NCI-H187 treated with DMSO at 0.1 percent for 48 hours (cell line): ENCODE results near the gene CD34.
"Not testable (repeated sequence)": the region's sequence is repeated elsewhere in the genome, so short reads cannot be mapped to it uniquely, and the experiment has no call there.

Experiments
- DNase-seq: peaks from one replicate; lab custom pipeline; 2025; lab: John Stamatoyannopoulos, UW

The CD34 gene

DNA sequence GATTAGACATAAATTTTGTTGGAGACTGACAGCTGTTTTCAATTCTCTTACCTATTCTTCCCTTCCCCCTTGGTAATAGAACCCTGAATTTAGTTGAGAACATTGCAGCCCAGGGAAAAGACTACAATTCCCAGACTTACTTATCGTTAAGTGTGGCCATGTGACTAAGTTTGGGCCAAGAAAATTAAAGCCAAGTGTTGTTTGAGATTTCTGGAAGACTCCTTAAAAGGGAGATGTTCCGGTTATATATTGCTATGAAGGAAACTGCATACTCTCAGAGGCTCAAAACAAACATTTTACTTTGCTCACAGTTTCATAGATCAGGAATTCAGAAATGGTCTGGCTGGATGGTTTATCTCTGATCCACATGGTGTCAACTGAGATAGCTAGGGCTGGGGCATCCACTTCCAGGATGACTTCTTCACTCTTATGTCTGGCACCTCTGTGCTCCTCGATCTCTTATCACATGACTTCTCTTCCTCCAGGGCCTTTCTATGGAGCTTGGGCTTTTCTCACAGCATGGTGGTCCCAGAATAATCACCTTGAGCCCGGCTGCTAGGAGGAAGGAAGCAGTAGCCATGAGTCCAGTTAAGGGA is 22.4 kb upstream of the CD34 start:
- DNase-seq = no peak

DNA sequence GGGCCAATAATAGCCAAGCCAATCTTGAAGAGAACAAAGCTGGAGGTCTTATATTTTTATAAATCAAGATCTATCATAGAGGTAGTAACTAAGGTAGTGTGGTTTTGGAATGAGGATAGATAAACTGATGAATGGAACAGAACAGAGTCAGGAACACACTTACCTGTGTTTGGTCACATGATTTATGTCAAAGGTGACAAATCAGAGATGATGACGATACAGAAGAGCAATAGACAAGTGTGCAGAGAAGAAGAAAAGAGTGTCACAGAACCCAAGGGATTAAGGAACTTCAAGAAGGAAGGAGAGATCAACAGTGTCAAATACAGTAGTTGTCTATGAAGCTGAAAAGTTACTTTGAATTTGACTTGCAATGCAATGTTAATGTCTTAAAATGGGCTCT is 16.1 kb upstream of the CD34 start:
- DNase-seq = no peak

DNA sequence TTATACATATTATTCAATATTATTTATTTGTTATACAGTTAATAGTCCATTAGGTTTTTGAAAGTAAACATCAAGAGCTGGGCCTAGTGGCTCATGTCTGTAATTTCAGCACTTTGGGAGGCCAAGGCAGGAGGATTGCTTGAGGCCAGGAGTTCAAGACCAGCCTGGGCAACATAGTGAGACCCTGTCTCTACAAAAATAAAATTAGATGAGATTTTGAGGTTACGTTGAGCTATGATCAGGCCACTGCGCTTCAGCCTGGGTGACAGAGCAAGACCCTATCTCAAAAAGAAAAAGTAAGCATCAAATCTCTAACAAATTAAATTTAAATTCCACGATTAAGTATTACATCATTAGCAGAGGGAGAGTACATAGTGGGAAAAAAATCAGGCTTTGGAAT is 15.0 kb upstream of the CD34 start:
- not testable (repeated sequence) for DNase-seq

DNA sequence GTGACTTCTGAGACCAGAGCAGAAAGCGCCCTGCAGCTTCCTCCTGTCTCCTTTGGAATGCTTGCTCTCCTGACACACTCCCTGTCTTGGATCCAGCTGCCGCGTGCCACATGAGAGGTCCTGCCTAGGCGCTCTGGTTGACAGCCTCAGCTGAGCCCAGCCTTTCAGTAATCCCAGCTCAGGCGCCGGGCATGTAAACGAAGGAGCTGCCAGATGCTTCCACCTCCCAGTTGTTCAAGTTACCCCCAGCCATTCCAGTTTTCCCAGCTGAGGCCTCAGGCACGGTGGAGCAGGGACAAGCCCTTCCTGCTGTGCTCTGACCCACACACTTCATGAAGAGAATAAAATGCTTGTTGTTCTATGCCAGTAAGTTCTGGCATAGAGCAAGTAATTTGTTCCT is 14.3 kb upstream of the CD34 start:
- DNase-seq = no peak

DNA sequence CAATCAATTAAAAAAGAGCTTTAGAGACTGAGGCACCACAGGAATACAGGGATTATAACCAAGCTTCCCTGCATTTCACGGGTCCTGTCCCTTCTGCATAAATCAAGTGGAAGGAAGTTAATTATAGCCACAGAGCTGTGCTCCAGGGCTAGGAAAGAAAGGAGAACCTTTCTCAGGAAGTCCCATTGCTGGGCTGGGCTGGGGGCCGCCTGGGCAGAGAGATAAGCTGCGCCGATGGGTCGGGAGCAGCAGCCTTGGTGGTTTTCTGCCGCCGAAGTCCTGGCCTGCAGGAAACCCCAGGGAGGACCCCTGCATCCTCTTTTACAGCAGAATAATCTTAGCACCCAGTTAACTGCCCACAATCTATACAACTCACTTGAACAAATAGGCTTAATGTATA is 12.6 kb upstream of the CD34 start:
- DNase-seq = no peak

DNA sequence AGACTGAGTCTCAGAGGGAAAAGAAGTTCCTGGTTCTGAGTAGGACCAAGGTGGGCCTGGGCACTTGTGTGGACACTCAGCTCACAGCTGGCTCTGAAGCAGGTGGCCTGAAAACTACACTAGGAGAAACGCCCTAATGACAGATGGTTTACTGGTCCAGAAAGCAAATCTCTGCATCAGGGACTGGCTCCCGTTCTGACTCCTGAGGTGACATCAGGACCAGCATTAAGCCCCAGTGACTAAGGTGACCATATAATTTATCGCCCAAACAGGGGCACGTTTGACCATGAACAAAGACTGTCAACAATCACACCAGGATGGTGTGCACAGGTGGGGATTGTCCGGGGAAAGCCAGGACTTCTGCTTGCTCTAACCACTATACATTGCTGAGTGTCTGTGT is 12.2 kb upstream of the CD34 start:
- DNase-seq = no peak

DNA sequence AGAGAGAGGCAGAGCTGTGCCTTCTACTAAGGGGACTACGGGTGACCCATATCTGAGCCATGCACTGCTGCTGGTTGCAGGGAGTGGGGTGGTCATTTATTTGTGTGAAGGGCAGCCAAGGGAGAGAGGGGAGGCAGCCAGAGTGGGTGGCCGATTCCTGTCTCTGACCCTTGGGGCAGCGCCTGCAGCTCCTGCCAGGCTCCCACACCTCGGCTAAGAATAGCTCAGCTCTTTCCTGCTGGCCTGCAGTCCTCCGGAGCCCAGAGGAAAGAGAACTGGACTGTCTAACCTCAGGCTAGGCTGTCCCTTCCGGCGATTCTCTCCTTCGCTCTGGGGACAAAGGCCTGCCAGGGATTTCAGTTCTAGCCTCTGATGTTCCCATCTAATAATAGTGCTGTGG is 11.6 kb upstream of the CD34 start:
- no peak for DNase-seq

DNA sequence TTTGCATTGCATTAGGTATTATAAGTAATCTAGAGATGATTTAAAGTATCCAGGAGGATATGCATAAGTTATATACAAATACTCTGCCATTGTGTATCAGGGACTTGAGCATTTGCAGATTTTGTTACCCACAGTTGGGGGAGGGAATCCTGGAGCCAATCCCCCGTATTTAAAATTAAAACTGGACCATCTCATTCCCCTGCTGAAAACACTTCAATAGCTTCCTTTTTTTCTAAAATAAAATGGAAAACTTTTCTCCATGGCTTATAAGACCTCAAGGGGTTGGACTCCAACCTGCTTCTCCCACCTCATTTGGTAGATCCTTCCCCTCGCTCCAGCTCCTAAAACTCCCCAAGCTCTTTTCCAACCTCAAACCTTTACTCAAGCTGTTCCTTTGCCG is 10.4 kb upstream of the CD34 start:
- DNase-seq = no peak

DNA sequence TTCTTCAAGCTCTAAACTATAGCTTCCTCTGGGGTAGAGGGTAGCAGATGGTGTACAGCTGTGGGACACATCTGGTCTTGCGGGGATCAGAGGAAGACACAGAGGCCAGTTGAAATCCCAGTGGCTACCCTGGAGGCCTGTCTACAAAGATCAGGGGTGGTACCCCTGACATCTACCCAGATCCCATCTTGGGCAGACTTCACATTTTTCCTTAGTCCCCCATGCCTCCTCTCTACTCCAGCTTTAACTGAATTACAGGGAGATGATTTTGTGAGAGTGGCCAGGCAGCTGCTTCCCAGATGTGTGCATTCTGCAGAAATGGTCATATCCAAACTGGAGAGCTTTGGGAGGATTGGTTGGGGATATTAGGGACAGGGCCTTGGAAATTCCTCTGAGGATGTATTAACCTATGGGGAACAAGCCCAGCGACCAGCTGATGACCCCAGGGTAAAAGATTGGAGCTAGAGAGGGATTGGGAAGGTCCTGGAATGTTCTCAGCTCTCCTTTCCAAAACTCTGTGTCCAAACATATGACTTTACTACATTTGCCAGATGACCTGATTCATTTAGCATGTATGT is 9.6 kb upstream of the CD34 start:
- no peak for DNase-seq

DNA sequence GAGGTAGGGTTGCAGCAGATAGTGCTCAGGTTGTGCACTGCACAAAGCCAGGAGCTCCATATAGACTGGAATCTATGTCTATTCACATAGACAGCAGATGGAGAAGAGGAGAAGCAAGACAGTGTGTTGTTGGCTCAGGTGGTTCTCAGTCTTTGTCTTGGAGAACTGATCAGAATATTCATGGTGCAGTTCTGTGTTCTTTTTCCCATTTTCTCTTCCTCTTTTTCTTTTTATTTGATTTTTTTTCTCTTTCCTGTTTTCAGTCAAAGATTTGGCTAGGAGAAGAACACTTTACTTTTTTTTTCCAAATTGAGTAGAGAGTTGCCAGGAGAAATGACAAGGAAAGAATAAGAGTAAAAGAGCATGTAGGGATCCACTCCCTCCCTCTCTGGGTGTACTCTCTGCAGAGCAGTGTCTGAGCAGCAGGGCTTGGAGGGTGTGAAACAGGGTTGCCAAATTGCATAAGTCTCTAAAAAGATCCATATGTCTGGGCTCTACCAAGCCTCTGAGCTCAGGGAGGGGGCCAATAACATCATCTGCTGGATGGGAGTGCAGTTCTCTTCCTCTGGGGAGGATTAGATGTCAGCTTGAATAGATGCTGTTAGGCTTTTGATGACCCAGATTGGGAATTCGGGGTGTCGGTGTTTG is 8.7 kb upstream of the CD34 start:
- DNase-seq = no peak

DNA sequence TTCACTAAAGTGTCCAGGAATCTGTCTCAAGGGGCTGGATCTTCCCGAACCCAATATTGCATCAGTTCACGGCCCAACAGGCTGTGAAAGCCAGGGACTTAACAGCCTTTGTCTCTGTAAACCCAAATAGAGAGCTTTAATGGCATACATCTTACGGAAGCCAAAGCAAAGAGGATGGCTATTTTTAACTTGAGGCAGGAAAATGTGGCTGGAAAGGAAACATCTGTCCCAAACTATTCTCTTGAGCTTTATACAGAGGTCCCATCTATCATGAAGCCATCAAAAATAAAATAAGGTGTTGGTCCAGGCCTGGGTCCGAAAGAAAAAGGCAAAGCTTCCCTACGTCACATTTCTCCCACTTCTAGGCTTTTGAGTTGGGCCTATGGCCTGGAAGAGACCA is 7.7 kb upstream of the CD34 start:
- DNase-seq = no peak

DNA sequence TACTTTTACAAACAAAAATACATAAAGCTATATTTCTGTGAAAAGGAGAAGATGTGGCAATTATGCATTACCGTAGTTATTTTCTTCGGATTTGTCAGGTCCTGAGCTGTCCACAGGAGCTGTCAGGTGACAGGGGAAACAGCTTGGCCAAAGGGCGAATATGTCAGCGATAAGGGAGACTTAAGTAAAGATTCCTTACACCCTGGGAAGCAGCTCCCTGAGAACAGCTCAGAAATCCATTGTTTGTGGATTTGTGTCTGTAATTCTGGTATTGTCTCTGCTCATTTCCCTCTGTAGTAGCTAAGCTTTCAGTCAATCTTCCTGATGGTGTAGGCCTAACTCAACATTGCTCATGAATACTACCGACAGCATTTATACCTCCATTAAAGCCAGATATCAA is 7.1 kb upstream of the CD34 start:
- no peak for DNase-seq

DNA sequence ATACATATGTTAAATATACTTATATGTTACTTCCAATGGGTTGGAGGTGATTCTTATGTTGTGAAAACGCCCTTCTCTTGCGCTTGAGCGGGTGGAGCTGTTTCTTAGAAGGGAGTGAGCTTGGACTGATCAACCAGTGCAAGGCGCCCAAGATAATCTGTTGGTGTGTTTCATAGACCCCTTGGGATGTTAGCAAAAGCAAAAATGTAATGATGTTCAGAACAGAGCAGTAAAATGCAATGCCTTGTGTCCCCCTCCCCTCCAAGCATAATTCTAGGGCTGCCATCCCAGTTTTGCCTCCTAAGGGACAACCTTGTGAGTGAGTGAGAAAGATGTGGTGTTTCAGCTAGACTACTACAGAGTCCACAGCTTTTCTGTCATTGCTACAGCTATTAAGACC is 6.2 kb upstream of the CD34 start:
- no peak for DNase-seq

DNA sequence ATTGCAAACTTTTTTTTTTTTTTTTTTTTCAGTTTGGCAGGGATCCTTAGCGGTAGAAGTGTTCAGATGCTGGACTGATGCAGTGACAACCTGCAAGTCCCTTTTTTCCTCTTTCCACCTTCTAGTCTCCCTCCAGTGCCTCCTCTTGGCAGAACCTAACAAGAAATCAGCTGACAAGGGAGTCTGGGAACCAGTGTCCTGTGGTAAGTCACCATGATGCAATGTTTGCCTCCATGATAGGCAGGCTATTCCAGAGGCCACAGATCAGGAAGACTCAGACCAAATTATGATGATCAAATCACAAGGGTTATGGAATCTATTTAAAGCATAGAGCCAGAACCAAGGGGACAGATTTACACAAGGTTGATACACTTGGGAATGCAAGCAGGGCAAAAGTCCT is 3.0 kb upstream of the CD34 start:
- DNase-seq = no peak

DNA sequence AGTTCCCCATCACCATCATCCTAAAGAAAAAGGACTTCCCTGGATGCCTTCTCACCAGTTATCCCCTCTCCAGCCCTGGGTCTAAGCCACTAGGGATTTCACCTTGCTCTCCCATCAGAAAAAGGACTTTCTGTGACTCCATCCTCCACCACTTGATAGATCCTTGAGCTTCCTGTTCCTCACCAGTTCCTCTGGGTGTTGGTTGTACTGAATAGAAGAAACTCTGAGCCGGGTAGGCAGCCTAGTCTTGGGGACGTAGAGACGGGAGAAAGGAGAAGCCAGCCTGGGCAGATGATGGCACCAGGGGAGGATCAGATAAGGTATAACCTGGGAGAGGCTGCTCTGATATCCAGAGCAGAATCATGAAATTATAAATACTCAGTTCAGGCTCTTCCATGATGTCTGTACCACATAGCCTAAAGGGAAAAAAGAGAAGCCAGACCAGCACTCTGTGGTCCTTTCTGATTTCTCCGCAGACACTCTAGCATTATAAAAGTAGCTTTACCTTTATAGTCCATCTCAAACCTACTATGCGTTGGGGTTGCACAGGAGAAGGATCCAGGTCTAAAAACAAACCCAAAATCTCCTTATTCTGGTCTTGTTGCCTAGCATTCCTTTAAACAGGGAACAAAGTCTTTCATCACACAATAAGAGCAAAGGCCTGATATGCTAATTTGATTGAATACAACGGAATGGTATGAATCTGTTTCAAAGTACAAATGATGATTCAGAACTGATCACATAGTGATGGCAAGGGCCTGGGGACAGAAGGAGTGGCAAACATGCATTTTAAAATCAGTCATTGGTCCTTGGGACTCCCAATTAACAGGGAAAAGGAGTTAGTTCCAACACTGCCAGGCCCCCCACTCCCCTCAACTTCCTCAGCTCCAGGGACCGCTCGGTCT is 1.2 kb upstream of the CD34 start:
- no peak for DNase-seq

DNA sequence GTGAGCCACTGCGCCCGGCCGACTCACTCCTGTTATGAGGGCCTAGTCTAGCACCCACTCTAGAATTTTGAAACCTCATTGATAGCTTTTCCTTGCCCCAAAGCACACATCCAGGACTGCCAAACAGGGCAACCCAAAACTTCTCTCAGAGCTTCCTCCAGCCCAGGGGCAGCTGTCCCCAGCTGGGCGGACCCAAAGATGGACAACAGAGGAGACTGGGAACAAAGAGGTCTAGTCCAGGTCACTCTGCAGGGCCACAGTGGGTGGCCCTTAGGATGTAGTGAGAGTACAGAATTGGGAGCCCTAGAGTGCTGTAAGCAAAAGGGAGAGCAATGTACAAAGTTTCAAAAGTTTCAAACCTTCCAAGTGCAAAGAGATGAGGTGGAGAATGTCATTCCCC is 1.2 kb downstream of the CD34 start:
- DNase-seq = no peak

DNA sequence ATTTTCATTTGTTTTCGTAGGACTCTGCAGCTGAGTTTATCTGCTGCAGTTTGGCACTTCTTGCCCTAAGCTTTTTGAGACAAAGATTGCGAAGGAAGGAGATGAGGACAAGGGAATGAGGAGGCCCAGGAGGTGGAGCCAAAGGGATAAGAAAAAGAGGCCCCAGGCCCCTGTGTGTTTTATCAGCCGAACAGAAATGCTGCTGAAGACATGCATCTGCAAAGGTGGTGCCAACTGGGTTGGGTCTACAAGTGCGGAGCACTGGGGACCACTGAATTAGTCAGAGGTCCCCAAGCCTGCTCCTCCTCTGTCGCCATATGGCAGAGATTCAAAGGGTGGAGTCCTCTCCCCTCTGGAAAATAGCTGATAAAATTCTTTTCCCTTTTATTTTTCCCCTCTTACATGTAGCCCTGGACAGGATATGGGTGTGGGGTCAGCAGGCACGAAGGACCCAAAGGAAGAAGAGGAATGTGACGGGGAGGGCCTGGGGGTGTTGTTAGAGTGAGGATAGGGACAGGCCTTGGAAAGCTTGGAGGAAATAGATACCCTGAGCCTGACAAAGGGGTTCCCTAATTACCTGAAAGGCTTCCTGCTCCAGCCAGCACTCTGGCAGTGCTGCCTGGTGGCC is 2.7 kb downstream of the CD34 start:
- no peak for DNase-seq

DNA sequence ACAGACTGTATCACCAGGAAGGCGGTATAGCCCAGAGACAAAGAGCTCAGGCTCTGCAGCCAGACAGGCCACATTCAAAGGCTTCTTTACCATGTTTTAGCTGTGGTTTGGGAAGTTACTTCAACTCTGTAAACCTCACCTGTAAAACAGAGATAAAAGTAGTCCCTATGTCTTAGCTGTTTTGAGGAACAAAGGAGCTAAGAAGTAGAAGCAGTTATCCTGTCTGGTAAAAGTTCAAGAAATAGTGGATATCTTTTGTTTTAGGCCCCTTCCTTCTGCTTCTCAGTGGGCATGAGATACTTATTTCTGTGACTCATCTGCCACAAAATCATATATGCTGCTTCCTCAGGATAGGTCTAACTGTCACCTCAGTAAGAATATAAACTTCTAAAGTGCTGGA is 6.5 kb downstream of the CD34 start:
- no peak for DNase-seq

DNA sequence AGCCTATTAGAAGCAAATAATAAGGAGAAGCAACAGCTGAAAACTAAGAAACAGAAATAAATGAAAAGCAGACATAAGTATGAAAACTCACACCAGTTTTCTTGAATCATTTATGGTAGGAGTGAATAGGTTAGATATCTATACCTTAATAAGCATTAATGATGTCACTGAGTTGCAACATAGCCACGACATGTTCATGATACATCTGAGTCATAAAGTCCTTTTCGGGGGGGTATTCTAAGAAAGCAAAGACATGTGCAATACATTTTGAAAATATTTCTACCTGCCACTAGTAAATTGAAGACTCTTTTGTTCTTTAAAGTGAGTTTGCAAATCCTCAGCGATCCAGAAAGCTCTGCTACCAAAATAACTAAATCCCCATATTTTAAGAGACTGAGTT is 7.2 kb downstream of the CD34 start:
- no peak for DNase-seq

DNA sequence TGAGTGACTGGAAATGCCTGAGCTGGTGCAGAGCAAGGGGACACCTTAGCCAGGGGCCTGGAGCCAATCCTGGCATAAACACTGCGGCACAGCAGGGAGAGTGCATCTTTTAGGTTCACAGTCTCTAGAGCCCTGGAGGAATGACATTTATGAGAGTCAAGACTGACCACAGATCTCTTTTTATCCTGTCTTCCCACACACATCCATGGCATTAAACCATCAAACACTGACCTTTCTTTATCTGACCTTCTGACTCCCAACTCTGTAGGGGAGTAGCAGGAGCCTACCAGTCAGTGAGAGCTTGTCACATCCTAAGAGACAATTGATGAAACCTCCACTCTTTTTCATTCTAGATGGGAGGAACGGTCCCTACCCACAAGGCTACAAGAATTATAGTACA is 7.9 kb downstream of the CD34 start:
- no peak for DNase-seq

DNA sequence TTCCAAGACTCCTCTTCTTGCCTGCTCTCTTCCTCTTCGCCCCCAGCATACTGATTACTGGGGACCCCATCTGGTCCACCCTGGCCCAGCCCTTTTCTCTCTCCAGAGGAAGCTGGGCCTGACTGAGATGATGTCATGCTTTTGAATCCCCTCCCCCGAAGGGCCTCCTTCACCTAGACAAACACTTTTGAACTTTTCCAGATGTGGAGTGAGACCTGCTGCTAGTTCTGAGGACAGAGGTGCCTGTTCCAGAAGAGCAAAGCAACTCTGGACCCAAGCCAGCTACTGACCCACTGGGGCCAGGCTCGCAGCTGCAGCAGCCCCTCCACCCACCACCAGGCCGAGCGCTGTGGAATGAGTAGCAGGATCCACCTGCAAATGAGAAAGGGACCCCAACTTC is 8.4 kb downstream of the CD34 start:
- DNase-seq = no peak

DNA sequence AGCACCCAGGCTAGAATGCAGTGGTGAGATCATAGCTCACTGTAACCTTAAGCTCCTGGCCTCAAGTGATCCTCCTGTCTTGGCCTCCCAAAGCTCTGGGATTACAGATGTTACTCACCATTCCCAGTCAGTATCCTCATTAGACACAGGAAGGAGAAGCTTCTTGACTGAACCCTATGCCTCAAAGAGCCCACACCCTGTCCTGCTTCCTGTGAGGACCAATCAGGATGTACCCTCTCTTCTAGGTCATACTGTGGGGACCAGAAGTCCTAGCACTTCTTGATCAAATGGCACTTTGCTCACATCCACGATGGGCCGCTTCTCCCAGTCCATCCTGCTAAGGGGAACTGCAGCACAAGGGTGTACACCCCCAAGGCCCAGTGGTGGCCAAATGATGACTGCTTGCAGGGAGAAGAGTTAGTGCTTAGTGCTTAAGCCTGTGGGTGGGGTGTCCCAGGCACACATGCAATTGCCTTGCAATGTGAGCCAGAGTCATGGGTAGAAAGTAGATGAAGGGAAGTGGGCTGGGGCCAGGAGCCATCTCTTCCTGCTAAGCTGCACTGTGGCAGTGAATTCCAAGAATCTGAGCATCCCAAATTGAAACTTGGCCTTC is 9.8 kb downstream of the CD34 start:
- no peak for DNase-seq
